Measurements from ENCODE around the gene MBOAT2.

- TF ChIP-seq CTCF (IDR thresholded peaks at IDR 0.05; ENCODE audit: borderline replicate concordance, extremely low read depth, low read length, poor library complexity, severe bottlenecking): peak; percentile 59
- TF ChIP-seq EZH2 (IDR thresholded peaks at IDR 0.05; ENCODE audit: borderline replicate concordance, low read depth, low read length, severe bottlenecking): no peak
Measured at GRCh38 chr2:8882094-8882493, 121.4 kb downstream of the MBOAT2 start.
